Stimulated activated CD8-positive, alpha-beta memory T cell treated with anti-CD3 and anti-CD28 coated beads, Interleukin-4, amount 100 ng/mL, for 48 hours (primary cell): ENCODE data around the gene TNFRSF18.
A peak's percentile ranks its signal among the peaks of the same experiment; 100 is the strongest.

Source experiments
- DNase-seq: peaks from one replicate; pipeline ENCODE4 v3.0.0-alpha.2; 2020

Gene TNFRSF18

GRCh38 chr1:1210726-1211540 lies 4.5 kb upstream of the TNFRSF18 start:
- DNase-seq = peak; percentile 24

DNA sequence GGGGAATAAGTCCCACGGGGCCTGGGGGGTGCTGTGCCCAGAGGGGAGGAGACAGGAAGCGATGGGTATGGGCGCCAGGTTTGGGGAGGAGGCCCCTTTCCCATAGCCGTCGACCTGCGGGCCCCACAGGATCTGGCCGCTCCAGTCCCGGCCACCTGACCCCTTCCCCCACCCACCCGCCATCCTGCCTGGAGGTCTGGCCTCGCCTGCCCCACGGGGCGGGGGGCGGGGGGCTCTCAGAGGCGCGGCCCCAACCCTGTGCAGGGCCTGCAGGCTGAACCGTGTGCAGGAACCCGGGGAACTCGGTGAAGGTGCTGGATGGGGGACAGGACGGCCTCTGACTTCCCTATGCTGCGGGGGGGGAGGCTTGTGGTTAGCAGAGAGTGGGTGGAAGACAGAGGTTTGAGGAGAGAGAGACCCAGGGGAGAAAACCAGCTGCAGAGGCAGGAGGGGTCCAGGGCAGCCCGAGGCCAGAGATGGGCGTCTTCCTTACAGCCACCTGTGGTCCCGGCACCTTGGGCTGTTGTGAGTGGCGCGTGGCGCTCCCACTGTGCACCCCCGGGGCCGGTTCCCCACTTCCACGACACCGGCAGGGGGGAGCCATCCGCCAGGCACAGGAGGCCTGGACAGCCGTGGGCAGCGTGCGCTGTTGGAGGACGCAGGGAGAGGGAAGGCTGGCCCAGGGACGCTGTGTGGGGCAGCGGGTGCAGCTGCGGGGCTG lies 2.5 kb upstream of the TNFRSF18 start:
- DNase-seq = peak; percentile 73

GRCh38 chr1:1207571-1207892 lies 1.1 kb upstream of the TNFRSF18 start:
- DNase-seq = no peak

GRCh38 chr1:1206966-1207531 lies 657 bp upstream of the TNFRSF18 start:
- peak; percentile 53 for DNase-seq

DNA sequence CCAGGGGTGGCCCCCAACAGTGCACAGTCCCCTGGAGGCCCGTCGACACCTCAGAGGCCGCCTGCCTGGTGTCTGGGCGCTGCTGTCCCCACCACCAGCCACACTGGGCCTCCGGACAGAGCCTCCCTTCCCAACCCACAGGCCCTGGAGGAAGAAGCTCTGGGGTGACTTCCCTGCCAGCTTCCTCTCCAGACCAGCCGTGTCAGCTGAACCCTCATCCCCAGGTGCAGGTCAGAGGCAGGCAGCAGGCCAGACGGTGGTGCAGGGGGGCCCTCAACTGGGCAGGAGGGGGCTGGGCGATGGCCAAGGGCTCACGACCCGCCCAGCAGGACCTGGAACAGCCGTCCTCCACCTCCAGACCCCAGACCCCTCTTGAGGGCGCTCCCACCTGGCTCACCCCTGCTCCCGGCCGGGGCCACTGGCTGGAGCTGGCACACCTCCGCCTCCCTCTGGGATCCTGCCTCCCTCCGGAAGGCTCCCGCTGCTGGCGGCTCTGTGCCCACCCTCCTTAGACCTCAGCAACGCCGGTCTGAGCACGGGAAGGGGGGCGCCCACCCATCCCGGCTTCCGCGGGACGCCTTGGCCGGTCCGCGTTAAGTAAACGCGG lies 520 bp downstream of the TNFRSF18 start:
- no peak for DNase-seq

- no peak for DNase-seq
Observed at GRCh38 chr1:1204998-1205768, 1.2 kb downstream of the TNFRSF18 start.

GRCh38 chr1:1204425-1204920 lies 1.9 kb downstream of the TNFRSF18 start:
- no peak for DNase-seq

- no peak for DNase-seq
Observed at GRCh38 chr1:1203561-1204424, 2.6 kb downstream of the TNFRSF18 start.

GRCh38 chr1:1202831-1203560 lies 3.4 kb downstream of the TNFRSF18 start:
- no peak for DNase-seq

DNA sequence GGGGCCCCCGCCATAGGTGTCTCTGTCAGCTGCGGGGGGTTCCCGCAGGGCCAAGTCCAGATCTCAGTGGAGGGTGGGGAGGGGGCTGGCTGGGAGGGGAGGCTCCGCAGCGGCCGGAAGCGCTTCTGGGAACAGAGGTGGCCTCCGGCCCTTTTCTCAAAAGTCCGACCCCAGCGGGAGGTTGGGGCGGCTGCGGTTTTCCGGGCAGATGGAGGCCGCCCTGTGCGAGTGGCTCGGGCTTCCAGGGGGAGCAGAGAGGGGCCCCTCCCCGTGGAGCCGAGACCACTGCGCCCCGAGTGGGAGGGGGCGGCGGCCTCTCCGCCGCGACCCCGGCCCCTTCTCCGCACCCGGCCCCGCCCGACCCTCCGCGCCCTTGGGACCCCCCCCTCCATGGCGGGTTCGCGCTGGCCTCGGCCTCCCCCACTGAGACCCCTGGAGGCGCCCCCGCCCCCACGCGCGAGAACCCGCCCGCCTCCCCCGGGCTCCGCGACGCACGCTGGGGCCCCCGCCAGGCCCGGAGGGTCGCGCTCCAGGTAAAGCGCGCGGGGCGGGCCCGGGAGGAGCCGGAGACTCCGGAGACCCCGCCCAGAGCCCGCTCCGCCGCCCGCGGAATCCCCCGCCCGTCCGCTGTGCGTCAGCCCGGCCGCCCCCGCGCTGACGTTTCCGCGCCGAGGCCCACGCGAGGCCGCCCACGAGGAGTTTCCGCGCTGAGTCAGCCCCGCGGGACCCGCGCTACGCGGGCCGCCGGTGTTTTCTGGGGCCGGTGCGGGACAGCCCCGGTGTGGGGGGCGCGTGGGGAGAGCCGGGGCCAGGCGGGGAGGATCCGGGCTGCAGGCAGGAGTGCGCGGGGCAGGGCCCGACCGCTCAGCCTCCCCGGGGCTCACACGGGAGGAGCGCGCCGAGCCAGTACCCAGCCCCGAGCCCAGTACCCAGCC lies 5.2 kb downstream of the TNFRSF18 start:
- DNase-seq = peak; percentile 91

DNA sequence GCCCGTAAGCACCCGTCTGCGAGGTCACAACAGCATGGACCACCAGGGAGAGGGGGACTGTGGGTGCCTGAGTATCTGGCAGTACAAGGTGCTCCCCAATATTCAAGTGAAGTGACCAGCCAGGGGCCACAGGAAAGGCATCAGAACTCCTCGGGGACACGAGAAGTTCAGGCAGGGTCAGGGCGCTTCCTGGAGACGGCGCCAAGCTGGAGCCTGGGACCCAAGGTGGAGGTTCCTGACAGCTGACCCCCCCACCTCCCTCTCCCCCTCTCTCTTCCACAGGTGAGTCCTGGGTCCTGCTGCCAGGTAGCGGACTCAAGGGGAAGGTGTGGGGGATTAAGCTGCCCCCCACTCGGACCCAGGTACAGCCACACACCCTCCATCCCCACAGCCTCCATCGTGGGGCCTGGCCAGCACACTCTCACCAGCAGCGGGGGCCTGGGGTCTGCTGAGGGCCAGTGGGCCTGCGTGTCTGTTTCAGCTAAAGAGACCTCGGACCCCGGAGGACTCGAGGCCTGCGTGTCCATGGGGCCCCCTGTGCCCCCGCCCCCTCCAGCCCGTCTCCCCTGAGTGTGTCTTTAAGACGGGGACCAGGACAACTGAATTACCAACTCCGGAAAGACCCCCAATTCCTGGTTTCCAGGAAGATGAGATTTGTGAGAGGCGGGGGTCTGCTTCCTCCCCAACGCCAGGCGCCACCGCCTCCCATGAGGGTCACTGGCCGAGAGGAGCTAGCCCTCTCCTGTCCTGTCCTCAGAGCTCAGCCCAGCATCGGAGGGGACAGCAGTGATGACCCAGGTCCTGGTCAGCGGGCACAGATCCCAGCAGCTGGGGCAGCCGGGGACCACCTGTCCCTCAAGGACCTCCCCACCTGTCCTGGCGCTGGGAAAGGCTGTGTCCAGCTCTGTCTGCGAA lies 6.2 kb downstream of the TNFRSF18 start:
- no peak for DNase-seq

GRCh38 chr1:1199141-1199960 lies 7.0 kb downstream of the TNFRSF18 start:
- no peak for DNase-seq

- DNase-seq = no peak
Observed at GRCh38 chr1:1198423-1199140, 7.8 kb downstream of the TNFRSF18 start.

DNA sequence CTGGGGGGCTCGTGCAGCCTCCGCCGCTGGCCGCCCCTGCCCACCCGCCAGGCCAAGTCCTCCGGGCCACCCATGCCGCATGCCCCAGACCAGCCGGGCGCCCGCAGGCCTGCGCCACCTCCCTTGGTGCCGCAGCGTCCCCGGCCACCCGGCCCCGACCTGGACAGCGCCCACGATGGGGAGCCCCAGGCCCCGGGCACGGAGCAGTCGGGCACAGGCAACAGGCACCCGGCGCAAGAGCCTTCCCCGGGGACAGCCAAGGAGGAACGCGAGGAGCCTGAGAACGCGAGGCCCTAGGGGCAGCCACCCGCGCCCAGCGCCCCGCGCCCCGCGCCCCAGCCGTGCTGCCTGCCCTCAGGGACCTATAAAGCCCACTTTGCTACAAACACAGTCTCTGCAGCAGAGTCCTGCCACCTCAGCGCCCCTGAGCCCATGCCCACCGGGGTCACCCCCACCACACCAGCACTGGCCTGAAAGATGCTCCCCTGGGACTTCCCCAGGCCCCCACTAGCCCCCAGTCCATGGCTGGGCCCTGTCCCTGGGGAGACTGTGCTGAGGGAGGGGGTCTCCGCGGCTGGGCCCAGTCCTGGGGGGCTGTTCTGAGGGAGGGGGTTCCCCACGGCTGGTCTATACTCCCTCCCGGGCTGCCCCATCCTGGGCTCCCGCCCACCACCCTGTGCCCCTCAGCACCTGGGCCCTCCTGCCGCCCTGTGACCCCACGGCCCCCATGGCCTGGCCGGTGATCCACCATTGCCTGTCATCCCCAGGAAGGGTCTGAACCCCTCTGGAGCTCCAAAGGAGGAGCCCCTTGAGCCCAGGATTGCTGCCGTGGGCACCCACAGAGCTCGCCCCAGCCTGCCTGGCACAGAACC lies 8.6 kb downstream of the TNFRSF18 start:
- no peak for DNase-seq

- no peak for DNase-seq
Observed at GRCh38 chr1:1197188-1197500, 9.2 kb downstream of the TNFRSF18 start.
